CD4-positive, alpha-beta T cell treated with Interleukin-6 for 4 hours (primary cell): ENCODE measurements around the gene ARHGDIG.
"Not testable (repeated sequence)": the region's sequence is repeated elsewhere in the genome, so short reads cannot be mapped to it uniquely, and the experiment has no call there.

Experiments used
- DNase-seq: peaks from one replicate; pipeline ENCODE4 v3.0.0-alpha.2; 2020; ENCODE audit warnings: mixed read lengths

The ARHGDIG gene

DNA sequence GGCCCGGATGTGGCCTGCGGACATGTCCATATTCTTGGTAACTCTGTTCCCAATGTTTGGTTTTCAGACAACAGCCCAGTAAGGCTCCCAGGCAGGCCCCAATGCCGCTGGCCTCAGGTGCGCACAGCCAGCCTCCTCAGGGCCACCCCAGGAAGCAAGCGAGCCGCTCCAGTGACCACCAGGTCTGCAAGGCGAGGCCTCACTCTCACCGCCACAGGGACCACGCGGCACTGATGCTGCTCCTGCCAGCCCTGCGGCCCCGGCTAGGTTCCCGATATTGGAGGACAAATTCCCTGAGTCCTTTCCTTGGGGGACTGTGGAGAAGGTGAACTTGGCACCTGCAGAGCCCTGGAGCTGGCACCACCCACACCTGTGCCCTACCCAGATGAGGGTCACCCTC, 21.6 kb downstream of the ARHGDIG start:
- DNase-seq: no peak

DNA sequence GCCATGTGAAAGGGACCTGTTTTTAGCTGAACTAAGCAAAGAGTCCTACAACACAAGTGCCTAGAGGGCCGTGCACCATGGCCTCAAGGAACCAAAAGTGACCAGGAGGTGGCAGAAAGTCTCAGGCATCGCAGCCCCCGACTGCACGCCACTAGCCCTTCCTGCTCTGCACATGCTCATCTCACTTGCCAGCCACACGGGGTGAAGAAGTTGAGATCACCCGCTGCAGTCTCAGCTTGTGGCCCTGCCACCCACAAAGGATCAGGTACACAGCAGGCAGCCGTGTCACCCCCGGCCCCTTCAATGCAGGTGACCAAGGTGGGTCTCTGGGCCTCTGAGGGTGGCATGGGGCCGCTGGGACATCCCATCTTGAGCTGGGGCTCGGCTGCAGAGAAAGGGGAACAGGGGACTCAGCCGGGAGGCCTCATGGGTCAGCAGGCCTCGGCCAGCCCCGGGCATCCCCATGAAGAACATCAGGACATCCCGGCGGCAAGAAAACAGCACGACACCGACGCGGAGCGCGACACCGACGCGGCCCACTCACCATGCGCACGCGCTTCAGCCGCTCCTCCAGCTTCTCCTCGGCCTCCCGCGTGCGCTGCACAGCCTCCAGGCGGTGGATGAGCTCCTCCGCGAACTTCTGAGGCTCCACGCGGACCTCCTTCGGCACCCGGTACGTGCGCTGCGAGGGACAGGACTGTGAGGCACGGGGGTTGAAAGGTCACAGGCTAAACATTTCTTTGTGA, 23.5 kb downstream of the ARHGDIG start:
- DNase-seq: peak; percentile 40

- DNase-seq: no peak
Observed at GRCh38 chr16:305916-306626, 25.7 kb downstream of the ARHGDIG start.

- no peak for DNase-seq
Observed at GRCh38 chr16:306911-307370, 26.6 kb downstream of the ARHGDIG start.

- DNase-seq: no peak
Observed at GRCh38 chr16:307691-308312, 27.4 kb downstream of the ARHGDIG start.

DNA sequence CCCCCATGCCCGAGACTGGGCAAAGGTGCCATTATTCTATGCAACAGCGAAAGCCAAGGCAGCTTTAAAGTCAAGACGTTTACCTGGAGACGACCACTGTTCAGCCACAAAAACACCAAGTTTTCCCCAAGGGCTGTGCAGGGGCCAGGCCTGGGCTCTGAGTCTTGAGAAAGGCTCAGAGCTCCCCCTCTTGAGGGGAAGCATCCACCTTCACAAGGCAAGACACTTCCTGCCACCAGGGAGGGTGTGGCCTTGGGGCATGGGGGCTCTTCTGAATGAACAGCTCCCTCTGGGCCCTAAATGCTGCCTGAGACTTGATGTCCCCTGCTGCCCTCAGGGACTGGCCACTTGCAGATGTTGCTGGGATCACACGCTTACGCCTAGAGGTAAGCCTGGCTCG, 29.1 kb downstream of the ARHGDIG start:
- peak; percentile 40 for DNase-seq

- DNase-seq: no peak
Observed at GRCh38 chr16:311725-312124, 31.3 kb downstream of the ARHGDIG start.

DNA sequence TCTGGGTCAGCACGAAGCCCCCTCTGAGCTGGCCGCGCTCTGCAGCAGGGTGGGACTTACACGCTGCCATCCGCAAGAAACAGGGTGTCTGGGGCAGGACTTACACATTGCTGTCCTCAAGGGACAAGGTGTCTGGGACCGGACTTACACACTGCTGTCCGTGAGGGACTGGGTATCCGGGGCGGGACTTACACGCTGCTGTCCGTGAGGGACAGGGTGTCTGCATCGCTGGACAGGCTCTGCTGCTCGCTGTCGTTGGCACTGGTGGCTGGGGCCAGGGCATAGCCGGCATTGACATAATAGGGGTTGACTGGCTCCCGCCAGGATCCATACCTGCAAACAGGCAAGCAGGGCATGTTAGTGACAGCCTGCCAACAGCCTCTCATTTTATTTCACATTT, 34.0 kb downstream of the ARHGDIG start:
- no peak for DNase-seq

- DNase-seq: no peak
Observed at GRCh38 chr16:314795-315299, 34.5 kb downstream of the ARHGDIG start.

DNA sequence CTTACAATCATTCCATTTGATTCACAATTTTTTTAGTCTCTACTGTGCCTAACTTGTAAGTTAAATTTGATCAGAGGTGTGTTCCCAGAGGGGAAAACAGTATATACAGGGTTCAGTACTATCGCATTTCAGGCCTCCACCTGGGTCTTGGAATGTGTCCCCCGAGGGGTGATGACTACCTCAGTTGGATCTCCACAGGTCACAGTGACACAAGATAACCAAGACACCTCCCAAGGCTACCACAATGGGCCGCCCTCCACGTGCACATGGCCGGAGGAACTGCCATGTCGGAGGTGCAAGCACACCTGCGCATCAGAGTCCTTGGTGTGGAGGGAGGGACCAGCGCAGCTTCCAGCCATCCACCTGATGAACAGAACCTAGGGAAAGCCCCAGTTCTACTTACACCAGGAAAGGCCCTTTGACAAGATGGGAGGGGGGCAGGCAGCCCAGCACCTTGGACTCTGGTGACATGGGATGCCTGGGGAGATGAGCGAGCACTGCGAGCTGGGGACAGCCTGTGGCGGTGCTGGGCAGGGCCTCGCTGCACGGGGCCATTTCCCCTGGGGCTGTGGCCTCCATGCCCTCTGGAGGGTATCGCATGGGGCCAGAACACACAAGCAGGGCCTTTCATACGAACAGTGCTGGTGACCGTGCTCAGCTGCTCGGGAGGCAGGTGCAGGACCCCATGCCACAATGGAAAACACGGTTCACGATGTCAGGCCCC, 36.5 kb downstream of the ARHGDIG start:
- DNase-seq: no peak

GRCh38 chr16:317583-317982, 37.2 kb downstream of the ARHGDIG start:
- no peak for DNase-seq

DNA sequence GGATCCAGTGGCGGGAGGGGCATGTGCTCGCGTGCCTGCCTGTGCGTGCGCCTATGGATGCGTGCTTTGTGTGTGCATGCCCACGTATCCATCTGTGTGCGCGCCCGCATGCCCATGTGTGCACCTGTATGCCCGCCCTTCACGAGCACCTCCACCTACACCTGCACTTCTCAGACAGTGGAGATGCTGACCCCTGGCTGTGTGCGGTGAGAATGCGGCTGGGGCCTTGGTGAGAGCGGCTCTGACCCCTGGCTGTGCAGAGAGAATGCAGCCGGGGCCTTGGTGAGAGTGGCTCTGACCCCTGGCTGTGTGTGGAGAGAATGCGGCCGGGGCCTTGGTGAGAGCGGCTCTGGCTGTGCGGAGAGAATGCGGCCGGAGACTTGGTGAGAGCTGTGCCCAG, 38.2 kb downstream of the ARHGDIG start:
- no peak for DNase-seq

- DNase-seq: no peak
Observed at GRCh38 chr16:320206-320605, 39.8 kb downstream of the ARHGDIG start.

DNA sequence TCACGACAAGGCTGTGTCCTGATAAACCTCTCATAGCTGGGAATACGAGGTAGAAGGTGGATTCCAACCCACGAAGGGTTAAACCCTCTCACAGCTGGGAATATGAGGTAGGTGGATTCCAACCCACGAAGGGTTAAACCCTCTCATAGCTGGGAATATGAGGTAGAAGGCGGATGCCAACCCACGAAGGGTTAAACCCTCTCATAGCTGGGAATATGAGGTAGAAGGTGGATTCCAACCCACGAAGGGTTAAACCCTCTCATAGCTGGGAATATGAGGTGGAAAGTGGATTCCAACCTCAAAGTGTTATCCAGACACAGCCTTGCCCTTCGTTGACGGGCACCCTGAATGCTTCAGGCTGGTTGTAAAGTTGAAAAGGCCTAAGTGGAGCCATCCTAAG, 41.1 kb downstream of the ARHGDIG start:
- no peak for DNase-seq

GRCh38 chr16:322476-323143, 42.2 kb downstream of the ARHGDIG start:
- DNase-seq: no peak

DNA sequence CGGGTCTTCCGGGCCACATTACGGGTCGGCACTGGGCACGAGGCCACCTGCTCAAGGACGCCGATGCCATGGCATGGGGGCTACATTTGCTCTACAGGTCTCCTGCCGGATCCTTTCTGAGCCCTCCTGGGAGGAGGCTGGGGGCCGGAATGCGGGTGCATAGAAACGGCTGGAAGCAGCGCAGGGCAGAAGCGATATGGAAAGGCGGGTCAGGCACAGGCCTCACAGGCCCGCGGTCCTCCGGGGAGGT, 43.7 kb downstream of the ARHGDIG start:
- no peak for DNase-seq

DNA sequence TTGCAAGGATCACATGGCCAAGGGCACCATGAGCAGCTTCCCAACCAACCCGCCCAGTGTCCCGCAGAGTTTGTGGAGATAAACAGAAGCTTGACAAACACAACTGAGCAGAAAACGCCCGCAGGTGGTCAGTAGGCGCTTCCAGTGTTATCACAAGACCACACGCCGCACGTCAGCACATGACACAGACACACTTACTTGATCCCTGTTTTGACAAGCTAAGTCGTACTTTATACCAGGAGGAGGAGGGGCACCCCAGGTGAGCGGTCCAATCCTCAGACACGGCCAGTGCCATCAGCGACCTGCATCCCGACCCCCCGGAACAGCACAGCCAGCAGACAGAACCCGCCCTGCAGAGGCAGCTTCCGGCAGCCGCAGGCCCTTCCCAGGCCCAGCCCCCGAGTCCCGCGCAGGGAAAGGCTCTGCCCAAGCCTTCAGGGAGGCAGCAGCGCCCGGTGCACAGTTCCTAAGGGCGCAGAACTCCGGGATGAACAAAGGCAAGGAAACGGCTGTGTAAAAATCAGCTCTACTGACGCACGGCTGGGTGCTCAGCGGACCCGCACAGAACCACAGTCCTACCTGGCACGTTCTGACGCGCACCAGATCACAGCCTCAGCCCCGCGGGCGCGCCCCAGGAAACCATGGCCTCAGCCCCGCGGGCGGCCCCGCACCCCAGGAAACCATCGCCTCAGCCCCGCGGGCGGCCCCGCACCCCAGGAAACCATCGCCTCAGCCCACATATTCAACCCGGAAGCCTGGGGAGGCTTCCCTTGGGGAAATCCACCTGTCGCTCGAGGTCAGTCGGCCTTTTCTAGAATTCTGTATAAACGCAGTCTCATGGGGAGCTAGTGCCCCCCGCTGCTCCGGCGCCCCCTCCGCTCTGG, 44.3 kb downstream of the ARHGDIG start:
- peak; percentile 78 for DNase-seq

DNA sequence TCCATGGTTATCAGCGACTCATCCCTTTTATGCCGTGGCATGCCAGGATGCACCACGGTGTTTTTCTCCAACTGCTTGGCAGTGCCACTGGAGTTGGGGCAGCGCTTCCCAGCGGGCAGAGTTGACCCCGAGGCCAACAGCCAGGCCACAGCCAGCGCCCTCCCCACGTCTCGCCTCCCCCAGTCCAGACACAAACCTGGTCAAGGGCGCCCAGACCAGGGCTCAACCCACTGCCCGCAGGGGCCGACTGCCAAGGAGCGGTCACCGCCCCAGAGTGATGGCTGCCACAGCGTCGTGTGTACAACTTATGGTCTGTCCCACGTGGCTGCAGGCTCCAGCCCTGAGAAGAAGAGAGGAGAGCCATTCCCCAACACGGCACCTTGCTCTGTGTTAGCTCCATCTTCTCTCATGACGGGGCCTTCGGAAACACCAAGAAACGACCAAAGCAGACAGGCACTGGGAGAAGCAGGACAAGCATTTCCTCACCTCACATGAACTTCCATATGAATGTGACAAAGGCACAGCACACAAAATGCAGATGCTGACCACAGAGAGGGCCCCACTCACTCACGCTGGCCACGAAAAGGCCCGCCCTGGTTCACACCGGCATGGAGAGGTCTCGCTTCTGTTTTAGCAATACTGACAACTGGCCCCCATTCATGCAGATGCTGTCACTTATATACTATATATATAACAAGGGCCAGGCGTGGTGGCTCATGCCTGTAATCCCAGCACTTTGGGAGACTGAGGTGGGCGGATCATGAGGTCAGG, 45.2 kb downstream of the ARHGDIG start:
- DNase-seq: no peak

GRCh38 chr16:330741-331140, 50.4 kb downstream of the ARHGDIG start:
- DNase-seq: no peak

DNA sequence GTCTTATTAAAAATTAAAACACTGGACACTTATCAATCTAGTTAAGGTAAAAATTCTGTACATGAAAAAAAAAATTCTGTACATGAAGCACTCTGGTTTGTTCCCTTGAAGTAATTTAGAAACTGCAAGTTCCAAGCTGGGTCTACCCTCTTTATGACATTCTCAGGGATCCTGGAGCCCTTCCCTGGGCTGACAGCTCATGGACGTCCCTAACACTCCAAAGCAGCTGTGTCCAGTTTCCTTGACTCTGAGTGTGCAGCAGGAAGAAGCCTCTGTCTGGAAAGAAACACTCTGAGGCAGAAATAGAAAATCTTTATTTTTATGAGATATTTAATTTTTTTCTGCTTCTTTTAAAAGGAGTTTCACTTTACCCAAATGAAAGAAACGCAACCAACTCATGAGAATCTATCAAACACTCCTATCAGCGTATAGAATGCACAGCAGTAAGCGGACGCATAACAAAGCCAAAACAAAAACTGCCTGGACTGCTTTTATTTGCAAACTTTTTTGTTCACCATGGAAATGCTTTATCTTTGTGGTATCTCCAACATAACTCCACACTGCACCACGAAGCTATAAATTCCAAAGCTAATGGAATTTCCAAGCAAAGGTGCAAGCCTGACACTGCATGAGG, 50.9 kb downstream of the ARHGDIG start:
- not testable (repeated sequence) for DNase-seq
